Measurements from ENCODE around the gene NPAS2.

Gene NPAS2

GRCh38 chr2:100948942-100949811 is 129.2 kb downstream of the NPAS2 start:
- no peak for DNase-seq

DNA sequence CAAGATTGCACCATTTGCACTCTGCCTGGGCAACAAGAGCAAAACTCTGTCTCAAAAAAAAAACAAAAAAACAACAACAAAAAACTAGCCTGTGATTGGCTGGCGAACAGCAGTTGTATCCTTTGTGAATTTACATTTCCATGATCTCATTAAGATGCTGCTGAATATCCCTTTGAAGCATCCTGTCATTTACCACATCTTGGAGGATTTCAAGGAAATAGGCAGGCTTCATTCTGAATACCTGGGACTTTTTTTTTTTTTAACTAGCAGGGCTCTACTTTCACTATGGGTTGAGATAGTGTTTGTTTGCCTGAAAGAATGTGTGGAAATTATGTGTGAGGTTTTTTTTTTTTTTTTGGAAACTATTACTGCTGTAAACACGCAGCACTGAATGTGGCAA is 132.6 kb downstream of the NPAS2 start:
- no peak for DNase-seq

GRCh38 chr2:100953406-100954043 is 133.6 kb downstream of the NPAS2 start:
- DNase-seq = no peak

GRCh38 chr2:100954044-100954420 is 134.1 kb downstream of the NPAS2 start:
- no peak for DNase-seq

GRCh38 chr2:100955226-100955625 is 135.3 kb downstream of the NPAS2 start:
- no peak for DNase-seq

DNA sequence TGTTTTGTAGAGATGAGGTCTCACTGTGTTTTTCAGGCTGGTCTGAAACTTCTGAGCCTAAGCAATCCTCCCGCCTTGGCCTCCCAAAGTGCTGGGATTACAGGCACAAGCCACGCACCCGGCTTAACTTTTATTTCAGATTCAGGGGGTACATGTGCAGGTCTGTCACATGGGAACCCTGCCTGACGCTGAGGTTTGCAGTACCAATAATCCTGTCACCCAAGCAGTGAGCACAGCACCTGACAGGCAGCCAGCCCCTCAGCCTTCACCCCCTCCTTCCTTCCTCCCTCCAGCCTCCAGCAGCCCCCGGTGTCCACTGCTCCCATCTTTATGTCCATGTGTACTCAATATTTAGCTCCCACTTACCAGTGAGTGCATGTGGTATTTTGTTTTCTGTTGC is 136.1 kb downstream of the NPAS2 start:
- no peak for DNase-seq

- DNase-seq = no peak
These were observed 138.2 kb downstream of the NPAS2 start for GRCh38 chr2:100957996-100958653.

GRCh38 chr2:100959225-100959880 is 139.4 kb downstream of the NPAS2 start:
- no peak for DNase-seq

DNA sequence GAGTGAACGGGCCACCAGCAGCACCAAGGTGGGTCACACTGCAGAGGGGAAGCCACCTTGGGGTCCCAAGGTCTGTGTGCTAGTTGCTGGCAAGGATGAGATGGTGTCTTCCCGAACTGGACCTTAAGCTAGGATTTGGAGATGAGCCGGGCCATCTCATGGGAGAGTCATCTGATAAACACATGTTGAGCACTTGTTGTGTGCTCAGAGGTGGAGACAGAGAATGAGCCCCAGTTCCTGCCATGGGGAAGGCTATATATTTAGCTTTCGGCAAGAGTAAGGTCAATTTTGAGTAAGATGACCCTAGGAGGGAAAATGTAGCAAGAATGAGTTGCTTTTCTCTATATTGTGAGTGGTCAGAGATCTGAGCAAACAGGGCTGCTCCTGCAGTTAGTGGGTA is 140.7 kb downstream of the NPAS2 start:
- no peak for DNase-seq

DNA sequence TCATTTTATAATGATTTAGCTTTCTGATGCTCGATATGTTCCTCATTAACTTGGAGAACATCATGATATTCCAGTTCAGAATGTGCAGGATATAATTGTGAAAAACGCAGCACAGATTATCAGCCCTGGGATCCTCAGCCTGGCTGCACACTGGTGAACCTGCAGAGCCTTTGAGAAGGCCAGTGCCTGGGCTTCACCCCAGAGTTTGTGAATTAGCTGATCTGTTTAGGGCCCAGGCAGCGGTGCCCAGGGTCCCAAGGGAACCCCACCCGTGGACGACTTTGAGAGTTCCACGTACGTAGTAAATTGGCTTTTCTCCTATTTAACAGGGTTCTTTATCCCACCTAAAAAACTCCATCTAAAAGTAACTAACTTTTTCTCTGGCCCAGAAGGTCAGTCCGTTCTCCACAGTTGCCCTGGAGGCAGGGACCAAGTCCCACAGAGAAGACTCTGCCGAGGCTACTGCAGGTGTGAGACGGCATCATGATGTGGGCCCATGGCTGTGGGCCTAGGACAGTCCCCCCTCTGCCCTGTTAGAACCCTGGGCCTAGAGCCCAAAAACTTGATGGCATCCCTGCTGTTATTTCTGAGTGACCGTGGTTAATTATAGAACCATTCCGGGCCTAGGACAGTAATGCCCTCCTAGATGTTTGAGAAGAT is 142.6 kb downstream of the NPAS2 start:
- DNase-seq = no peak

- DNase-seq = no peak
These were observed 143.1 kb downstream of the NPAS2 start for GRCh38 chr2:100963026-100963375.

- DNase-seq = no peak
These were observed 144.3 kb downstream of the NPAS2 start for GRCh38 chr2:100964222-100964621.

- no peak for DNase-seq
These were observed 144.8 kb downstream of the NPAS2 start for GRCh38 chr2:100964681-100965169.

GRCh38 chr2:100965596-100965995 is 145.7 kb downstream of the NPAS2 start:
- DNase-seq = no peak

DNA sequence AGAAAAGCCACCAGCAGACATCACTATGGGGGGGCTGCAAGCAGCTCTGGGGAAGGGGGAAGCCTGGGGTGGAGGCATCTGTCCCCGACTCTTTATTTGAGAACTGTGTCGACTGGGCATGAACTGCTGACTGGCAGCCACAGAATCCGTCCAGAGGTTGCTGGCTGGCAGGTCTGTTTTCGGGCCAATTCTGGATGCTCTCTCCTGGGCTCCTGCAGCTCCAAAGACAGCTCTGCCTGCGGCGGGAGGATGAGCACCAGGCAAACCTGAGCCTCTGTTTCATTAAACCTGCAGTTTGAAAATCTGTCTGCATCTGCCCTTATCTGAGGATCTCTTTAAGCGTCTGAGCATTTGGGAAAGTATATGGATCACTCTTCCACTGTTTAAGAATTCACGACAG is 147.8 kb downstream of the NPAS2 start:
- no peak for DNase-seq

GRCh38 chr2:100968146-100969145 is 148.5 kb downstream of the NPAS2 start:
- no peak for DNase-seq

DNA sequence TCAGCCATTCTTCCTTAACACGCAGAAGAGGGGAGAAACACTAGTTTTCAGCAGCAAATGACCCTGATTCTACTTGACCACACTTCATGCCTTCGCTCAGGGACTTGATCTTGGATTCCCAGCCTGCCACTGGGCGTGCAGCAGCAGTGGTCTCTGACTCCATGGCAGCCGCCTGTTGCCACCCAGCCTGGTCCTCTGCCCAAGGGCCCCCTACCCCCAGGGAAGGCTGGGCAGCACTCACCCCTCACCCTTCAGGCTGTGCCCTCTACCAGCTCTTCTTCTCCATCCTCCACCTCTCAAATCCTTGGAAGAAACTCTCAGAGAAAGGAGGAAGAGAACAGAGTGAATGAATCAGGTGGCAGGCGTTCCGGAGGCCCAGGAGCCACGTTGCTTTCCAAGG is 150.1 kb downstream of the NPAS2 start:
- DNase-seq = no peak

- DNase-seq = no peak
These were observed 151.3 kb downstream of the NPAS2 start for GRCh38 chr2:100971221-100971620.

- DNase-seq = no peak
These were observed 152.5 kb downstream of the NPAS2 start for GRCh38 chr2:100972452-100972851.

DNA sequence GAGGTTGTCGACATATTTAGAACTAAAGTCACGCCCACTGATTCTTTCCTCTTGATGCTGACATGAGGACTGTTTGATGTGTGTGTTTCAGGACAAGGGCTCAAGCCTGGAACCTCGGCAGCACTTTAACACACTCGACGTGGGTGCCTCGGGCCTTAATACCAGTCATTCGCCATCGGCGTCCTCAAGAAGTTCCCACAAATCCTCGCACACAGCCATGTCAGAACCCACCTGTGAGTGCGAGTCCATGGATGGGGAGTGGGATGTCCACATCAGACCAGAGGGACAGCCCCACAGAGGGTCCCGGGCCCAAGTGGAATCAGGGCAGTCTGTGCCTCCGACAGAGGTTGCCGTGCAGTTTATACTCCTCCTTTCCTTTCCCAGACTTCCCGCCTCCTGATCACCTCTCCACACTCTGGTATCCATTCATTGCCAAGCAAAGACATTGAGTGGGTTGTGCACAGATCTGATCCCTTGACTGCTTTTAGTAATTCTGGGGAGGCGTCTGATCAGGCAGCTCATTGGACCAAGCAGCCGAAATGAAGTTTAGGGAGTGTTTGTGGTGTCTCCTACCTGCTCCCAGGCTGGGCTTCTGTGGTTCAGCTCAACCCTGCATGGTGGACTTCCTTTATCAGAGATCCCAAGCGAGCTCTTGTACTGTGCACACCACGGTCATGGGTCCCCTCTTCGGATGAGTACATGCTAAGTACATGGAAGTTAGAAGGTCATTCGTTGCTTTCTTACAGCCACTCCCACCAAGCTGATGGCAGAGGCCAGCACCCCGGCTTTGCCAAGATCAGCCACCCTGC is 155.0 kb downstream of the NPAS2 start:
- no peak for DNase-seq

- DNase-seq = no peak
These were observed 155.5 kb downstream of the NPAS2 start for GRCh38 chr2:100975521-100975785.
